Vagina (tissue), 2 donors: ENCODE measurements around the gene ZFYVE16. TPM values are rescaled to one million over a fixed set of nuclear protein-coding genes. Genes with fewer than 3 reads are reported as not detected.

ENCODE experiments used
- DNase-seq, 2 donors: peaks; one replicate each; pipeline ENCODE4 v3.0.0-alpha.2; 2017; ENCODE audit errors: extremely low spot score in 2 of 2
- H3K27ac ChIP-seq: fragments of 200-600 bp; sonication (generic); one replicate; pipeline ENCODE4 v1.5.1; 2019
- H3K27me3 ChIP-seq: fragments of 200-600 bp; sonication (generic); one replicate; pipeline ENCODE4 v1.5.1; 2019
- H3K36me3 ChIP-seq, 2 donors: fragments of 200-600 bp; sonication (generic); one replicate each; pipeline ENCODE4 v1.5.1; 2017 to 2019
- H3K4me1 ChIP-seq: fragments of 200-600 bp; sonication (generic); one replicate; pipeline ENCODE4 v1.5.1; 2019
- H3K4me3 ChIP-seq, 2 donors: fragments of 200-600 bp; sonication (generic); 1 replicate in 1 of 2; 2 replicates in 1 of 2; pipeline ENCODE4 v1.5.1; 2016 to 2019
- H3K9me3 ChIP-seq: fragments of 200-600 bp; sonication (generic); one replicate; pipeline ENCODE4 v1.5.1; 2019
- POLR2A ChIP-seq, 2 donors: fragments of 450-650 bp; IDR thresholded peaks; one replicate each; pipeline ENCODE4 v1.6.1; 2017; ENCODE audit warnings: antibody characterized with exemption in 2 of 2, mild to moderate bottlenecking in 2 of 2, moderate library complexity in 2 of 2
- POLR2AphosphoS5 ChIP-seq, 2 donors: sonication (generic); formaldehyde crosslinking; IDR thresholded peaks; one replicate each; pipeline ENCODE4 v1.9.0; 2017; ENCODE audit warnings: antibody characterized with exemption in 2 of 2, mild to moderate bottlenecking in 2 of 2, low read depth in 1 of 2; ENCODE audit not compliant: insufficient read depth in 1 of 2
- intact Hi-C: fragments of 100-400 bp; cut with DNase I; formaldehyde crosslinking; loops from one replicate; pipeline ENCODE4 v1.15.1; 2023
- total RNA-seq: library from RNA; depleted of rRNA; stranded (reverse); fragments of >200 nt; gene quantifications from one replicate; pipeline ENCODE4 v1.2.3, GENCODE V29; 2016
- TF ChIP-seq, protein P1 (sequence below), 3 experiments: fragments of 450-650 bp in 2 of 3; fragments of 200-600 bp in 1 of 3; sonication (generic) in 1 of 3; IDR thresholded peaks; one replicate each; pipeline ENCODE4 v1.5.1; 2017 to 2019; ENCODE audit warnings: antibody characterized with exemption in 3 of 3, mild to moderate bottlenecking in 2 of 3, moderate library complexity in 2 of 3

Gene ZFYVE16
- total RNA-seq, 1 donor from 2014 or later: 28.2 TPM

DNA sequence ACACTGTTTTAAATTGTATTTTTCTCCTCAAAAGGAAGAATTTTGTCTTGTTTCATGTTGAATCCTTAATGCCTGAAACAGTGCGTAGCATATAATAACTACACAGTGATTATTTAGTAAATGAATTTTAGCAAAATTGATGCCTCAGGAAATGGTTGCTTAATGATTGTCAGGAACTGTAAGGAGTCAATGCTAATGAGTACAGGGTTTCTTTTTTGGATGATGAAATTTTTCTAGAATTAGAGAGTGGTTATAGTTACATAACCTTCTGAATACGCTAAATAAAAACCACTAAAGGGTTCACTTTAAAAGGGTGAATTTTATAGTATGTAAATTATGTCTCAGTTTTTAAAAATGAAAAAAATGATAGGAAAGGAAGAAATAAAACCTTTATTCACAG, 94.9 kb downstream of the ZFYVE16 start:
- no peak overlapping the region for H3K27ac ChIP-seq
- H3K36me3 ChIP-seq: no peaks in the 10 kb centered on the region
- TF ChIP-seq POLR2AphosphoS5 (IDR thresholded peaks at IDR 0.05; ENCODE audit: insufficient read depth in 1 of 2, low read depth in 1 of 2) (no peak), POLR2A (IDR thresholded peaks at IDR 0.05) (no peak)
- TF ChIP-seq, protein P1, sequence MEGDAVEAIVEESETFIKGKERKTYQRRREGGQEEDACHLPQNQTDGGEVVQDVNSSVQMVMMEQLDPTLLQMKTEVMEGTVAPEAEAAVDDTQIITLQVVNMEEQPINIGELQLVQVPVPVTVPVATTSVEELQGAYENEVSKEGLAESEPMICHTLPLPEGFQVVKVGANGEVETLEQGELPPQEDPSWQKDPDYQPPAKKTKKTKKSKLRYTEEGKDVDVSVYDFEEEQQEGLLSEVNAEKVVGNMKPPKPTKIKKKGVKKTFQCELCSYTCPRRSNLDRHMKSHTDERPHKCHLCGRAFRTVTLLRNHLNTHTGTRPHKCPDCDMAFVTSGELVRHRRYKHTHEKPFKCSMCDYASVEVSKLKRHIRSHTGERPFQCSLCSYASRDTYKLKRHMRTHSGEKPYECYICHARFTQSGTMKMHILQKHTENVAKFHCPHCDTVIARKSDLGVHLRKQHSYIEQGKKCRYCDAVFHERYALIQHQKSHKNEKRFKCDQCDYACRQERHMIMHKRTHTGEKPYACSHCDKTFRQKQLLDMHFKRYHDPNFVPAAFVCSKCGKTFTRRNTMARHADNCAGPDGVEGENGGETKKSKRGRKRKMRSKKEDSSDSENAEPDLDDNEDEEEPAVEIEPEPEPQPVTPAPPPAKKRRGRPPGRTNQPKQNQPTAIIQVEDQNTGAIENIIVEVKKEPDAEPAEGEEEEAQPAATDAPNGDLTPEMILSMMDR (IDR thresholded peaks at IDR 0.05): no peak
- H3K4me1 ChIP-seq: no peaks in the 10 kb centered on the region
- H3K27me3 ChIP-seq: no peaks in the 10 kb centered on the region
- no peak overlapping the region for H3K4me3 ChIP-seq
- no peak for DNase-seq
- intact Hi-C loops: no loop called here
- no peaks in the 10 kb centered on the region for H3K9me3 ChIP-seq

DNA sequence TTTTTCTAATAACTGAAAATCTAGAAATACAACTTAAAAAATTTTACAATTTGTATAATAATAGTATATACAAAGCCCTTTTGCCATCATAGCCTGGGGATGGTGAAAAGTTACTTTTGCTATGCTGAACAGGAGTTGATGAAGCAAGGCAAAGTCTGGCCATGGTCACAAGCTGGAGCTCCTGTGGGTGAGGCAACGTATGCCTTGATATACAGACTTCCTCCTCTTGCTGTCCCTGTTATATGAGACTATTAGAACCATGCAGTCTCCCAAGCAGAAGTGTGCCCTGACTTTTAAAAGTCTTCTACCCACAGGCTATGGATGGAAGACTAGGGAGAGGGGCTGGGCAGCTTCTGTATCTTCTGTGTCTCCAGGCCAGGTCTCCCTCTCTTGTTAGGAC, 95.8 kb downstream of the ZFYVE16 start:
- no peak overlapping the region for H3K27ac ChIP-seq
- TF ChIP-seq, protein P1 (IDR thresholded peaks at IDR 0.05): no peak
- TF ChIP-seq POLR2AphosphoS5 (IDR thresholded peaks at IDR 0.05; ENCODE audit: insufficient read depth in 1 of 2, low read depth in 1 of 2) (no peak), POLR2A (IDR thresholded peaks at IDR 0.05) (no peak)
- H3K4me1 ChIP-seq: no peaks in the 10 kb centered on the region
- DNase-seq: no peak
- intact Hi-C loops: no loop called here
- no peak overlapping the region for H3K4me3 ChIP-seq
- H3K9me3 ChIP-seq: no peaks in the 10 kb centered on the region
- no peaks in the 10 kb centered on the region for H3K36me3 ChIP-seq
- no peaks in the 10 kb centered on the region for H3K27me3 ChIP-seq

DNA sequence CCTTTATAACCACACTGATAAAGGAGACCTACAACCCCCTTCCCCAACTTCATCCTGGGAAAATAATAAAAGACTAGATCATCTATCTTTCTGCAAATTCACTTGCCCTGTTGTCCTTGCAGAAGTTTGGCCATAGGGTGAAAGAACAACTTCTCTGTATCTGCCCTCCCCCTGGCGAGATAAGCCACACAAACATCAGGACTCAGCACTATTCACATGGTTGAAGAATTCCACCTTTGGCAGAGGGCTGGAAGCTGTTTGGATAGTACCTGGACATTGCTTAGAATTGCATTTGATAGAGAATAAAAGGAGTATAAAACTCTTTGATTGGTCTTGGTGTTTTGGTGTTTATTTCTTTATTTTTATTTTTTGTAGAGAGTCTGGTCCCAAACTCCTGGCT, 97.0 kb downstream of the ZFYVE16 start:
- no peak for DNase-seq
- Histone ChIP-seq H3K27ac (no peak overlapping the region), H3K9me3 (no peaks in the 10 kb centered on the region), H3K4me1 (peaks cover 8% of the 10 kb centered on the region), H3K27me3 (no peaks in the 10 kb centered on the region), H3K4me3 (no peak overlapping the region), H3K36me3 (no peaks in the 10 kb centered on the region)
- intact Hi-C loops: no loop called here
- TF ChIP-seq POLR2AphosphoS5 (IDR thresholded peaks at IDR 0.05; ENCODE audit: insufficient read depth in 1 of 2, low read depth in 1 of 2): no peak
- TF ChIP-seq, protein P1 (IDR thresholded peaks at IDR 0.05): no peak
- TF ChIP-seq POLR2A (IDR thresholded peaks at IDR 0.05): no peak

- H3K9me3 ChIP-seq: no peaks in the 10 kb centered on the region
- H3K36me3 ChIP-seq: no peaks in the 10 kb centered on the region
- TF ChIP-seq POLR2A (IDR thresholded peaks at IDR 0.05) (no peak), POLR2AphosphoS5 (IDR thresholded peaks at IDR 0.05; ENCODE audit: insufficient read depth in 1 of 2, low read depth in 1 of 2) (no peak)
- TF ChIP-seq, protein P1 (IDR thresholded peaks at IDR 0.05): no peak
- no peaks in the 10 kb centered on the region for H3K27me3 ChIP-seq
- H3K4me1 ChIP-seq: peaks cover 8% of the 10 kb centered on the region
- H3K27ac ChIP-seq: no peak overlapping the region
- no peak for DNase-seq
- intact Hi-C loops: no loop called here
- no peak overlapping the region for H3K4me3 ChIP-seq
These were observed 99.8 kb downstream of the ZFYVE16 start for GRCh38 chr5:80507663-80508062.

GRCh38 chr5:80508844-80509243, 101.0 kb downstream of the ZFYVE16 start:
- no peaks in the 10 kb centered on the region for H3K36me3 ChIP-seq
- no peak overlapping the region for H3K4me3 ChIP-seq
- no peaks in the 10 kb centered on the region for H3K27me3 ChIP-seq
- H3K27ac ChIP-seq: no peak overlapping the region
- TF ChIP-seq POLR2A (IDR thresholded peaks at IDR 0.05): no peak
- TF ChIP-seq, protein P1 (IDR thresholded peaks at IDR 0.05): no peak
- TF ChIP-seq POLR2AphosphoS5 (IDR thresholded peaks at IDR 0.05; ENCODE audit: insufficient read depth in 1 of 2, low read depth in 1 of 2): no peak
- H3K4me1 ChIP-seq: peaks cover 8% of the 10 kb centered on the region
- intact Hi-C loops: no loop called here
- no peak for DNase-seq
- H3K9me3 ChIP-seq: no peaks in the 10 kb centered on the region
